ENCODE measurements around the gene MDM1. TPM values are rescaled to one million over a fixed set of nuclear protein-coding genes. Genes with fewer than 3 reads are reported as not detected.

MDM1 gene
- 3.1 and 3.6 TPM in 2 replicates for total RNA-seq

GRCh38 chr12:68331869-68332727 lies at the start of gene MDM1:
TSS of gene MDM1 (minus strand) at chr12:68332362. CDS start at chr12:68332245, 117 bp downstream.

GRCh38 chr12:68253504-68253903 lies 78.7 kb downstream of the MDM1 start, which contains the start of gene IL22:
TSS of gene IL22 (minus strand) at chr12:68253604. CDS start at chr12:68253448, 156 bp downstream.

Other genes starting within 250 kb of the MDM1 start
- not detected in 2 replicates for gene IFNG, start 172.6 kb downstream of the MDM1 start, total RNA-seq
- gene IL26, start 106.6 kb downstream of the MDM1 start, total RNA-seq: 0.32 TPM in 1 of 2 replicates, not detected in the other
- not detected in 2 replicates for gene IL22, start 78.8 kb downstream of the MDM1 start, total RNA-seq

Data from cardiac atrium fibroblast (primary cell).